Measurements from ENCODE around the gene ROMO1. TPM values are rescaled to one million over a fixed set of nuclear protein-coding genes. Genes with fewer than 3 reads are reported as not detected.
"Not testable (repeated sequence)": the region's sequence is repeated elsewhere in the genome, so short reads cannot be mapped to it uniquely, and the experiment has no call there.

The ROMO1 gene
- total RNA-seq, 4 donors from 2014 or later = 69.3 to 492 (median 171) TPM

DNA sequence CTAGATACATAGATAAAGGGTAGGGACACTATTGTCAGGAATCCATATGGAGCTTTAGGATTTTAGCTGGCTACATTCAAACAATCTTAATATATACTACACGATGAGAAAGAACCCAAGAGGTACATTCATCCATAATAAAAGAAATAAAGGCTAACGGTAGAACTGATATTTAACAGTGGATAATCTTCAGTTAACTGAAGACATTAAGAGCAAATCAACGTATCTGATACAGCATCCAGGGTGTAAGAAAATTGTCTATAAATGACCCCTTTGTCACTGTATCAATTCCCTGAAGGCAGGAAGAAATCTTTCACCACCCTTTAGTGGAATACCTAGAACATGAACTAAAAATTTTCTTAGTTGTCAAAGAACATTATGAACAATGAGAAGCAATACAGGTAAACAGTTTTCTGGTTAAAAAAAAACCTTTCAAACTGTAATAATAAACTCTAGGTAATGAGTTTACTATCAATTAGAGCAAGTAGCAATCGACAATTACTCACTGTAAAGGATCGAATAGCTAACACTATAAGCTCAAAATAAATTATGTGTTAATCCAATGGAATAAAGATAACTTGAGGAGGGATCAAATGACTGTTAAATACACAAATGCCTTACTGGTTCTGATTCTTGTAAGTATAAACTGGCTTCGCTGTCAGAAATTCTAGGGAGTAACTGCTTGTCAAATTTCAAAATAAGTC lies 11.8 kb downstream of the ROMO1 start:
- Histone ChIP-seq H3K9me3 (no peaks in the 10 kb centered on the region), H3K27ac (no peak overlapping the region), H3K27me3 (no peaks in the 10 kb centered on the region), H3K4me1 (peaks cover 0 to 8% of the 10 kb centered on the region in 2 donors), H3K36me3 (no peaks in the 10 kb centered on the region), H3K4me3 (no peak overlapping the region)
- DNase-seq = no peak
- TF ChIP-seq POLR2A (IDR thresholded peaks at IDR 0.05) = no peak
- TF ChIP-seq, protein P1, sequence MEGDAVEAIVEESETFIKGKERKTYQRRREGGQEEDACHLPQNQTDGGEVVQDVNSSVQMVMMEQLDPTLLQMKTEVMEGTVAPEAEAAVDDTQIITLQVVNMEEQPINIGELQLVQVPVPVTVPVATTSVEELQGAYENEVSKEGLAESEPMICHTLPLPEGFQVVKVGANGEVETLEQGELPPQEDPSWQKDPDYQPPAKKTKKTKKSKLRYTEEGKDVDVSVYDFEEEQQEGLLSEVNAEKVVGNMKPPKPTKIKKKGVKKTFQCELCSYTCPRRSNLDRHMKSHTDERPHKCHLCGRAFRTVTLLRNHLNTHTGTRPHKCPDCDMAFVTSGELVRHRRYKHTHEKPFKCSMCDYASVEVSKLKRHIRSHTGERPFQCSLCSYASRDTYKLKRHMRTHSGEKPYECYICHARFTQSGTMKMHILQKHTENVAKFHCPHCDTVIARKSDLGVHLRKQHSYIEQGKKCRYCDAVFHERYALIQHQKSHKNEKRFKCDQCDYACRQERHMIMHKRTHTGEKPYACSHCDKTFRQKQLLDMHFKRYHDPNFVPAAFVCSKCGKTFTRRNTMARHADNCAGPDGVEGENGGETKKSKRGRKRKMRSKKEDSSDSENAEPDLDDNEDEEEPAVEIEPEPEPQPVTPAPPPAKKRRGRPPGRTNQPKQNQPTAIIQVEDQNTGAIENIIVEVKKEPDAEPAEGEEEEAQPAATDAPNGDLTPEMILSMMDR (IDR thresholded peaks at IDR 0.05) = no peak
- intact Hi-C loops (cut with DNase I; ENCODE audit: low total_unique reads) = no loop called here

DNA sequence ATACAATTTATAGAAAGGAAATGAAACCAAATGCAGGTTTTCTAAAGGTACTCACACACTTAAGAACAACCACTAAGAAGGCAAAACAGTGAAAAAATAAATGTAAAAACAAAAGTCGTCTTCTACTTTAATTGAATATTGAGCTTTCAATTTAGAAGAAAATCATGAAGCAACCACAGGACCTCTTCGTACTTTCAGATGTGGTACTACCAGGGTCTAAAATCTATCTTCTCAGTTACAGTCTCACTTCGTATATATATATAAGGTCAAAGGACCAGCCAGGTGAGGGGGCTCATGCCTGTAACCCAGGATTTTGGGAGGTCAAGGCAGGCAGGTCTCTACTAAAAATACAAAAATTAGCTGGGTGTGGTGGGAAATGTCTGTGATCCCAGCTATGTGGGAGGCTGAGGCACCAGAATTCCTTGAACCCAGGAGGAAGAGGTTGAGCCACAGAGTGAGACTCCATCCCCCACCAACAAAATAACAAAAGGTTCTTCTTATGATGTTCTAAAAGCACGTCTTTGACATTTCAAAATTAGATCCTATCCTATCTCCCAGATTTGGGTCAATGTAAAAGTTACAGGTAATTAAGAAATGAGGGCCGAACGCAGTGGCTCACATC lies 12.5 kb downstream of the ROMO1 start:
- H3K36me3 ChIP-seq = no peaks in the 10 kb centered on the region
- intact Hi-C loops (cut with DNase I; ENCODE audit: low total_unique reads) = no loop called here

DNA sequence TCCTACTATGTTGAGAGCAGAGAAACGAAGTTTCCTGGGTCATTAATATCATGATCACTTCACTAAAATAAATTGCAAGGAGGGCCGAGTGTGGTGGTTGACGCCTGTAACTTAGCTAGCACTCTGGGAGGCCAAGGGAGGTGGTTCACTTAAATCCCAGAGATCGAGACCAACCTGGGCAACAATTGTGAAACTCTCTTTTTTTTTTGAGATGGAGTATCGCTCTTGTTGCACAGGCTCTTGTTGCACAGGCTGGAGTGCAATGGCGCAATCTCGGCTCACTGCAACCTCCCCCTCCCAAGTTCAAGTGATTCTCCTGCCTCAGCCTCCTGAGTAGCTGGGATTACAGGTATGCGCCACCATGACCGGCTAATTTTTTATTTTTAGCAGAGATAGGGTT lies 13.9 kb downstream of the ROMO1 start:
- H3K9me3 ChIP-seq; DNase-seq; intact Hi-C loops (cut with DNase I; ENCODE audit: low total_unique reads); H3K4me1 ChIP-seq; H3K27me3 ChIP-seq; H3K27ac ChIP-seq; H3K4me3 ChIP-seq; H3K36me3 ChIP-seq: not testable (repeated sequence)

More for the DNA sequence above, 12.5 kb downstream of the ROMO1 start:
- Histone ChIP-seq H3K4me1 (peaks cover 0 to 8% of the 10 kb centered on the region in 2 donors), H3K27me3 (no peaks in the 10 kb centered on the region), H3K4me3 (no peak overlapping the region), H3K27ac (no peak overlapping the region), H3K9me3 (no peaks in the 10 kb centered on the region)
- TF ChIP-seq, protein P1 (IDR thresholded peaks at IDR 0.05) = no peak
- TF ChIP-seq POLR2A (IDR thresholded peaks at IDR 0.05) = no peak
- no peak for DNase-seq

DNA sequence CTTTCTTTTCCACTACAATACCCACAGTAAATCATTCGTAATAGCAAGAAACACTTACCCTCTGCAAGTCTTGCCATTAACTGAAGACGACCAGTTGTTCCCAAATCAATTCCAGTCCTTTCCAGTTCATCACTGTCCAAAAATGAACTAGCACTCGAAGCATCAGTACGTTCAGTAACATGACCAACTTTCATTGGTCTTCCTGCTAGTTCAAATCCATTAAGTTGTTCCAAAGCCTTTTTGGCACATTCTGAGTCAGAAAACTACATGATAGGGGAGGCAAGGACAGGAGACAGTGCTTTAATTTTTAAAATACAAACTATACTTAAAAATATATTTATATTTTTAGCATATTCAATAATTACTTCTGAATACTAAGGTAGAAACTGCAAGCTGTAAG lies 14.9 kb downstream of the ROMO1 start:
- H3K4me3 ChIP-seq = no peak overlapping the region
- no peak for TF ChIP-seq POLR2A (IDR thresholded peaks at IDR 0.05)
- TF ChIP-seq, protein P1 (IDR thresholded peaks at IDR 0.05) = no peak
- no peaks in the 10 kb centered on the region for H3K9me3 ChIP-seq
- intact Hi-C loops (cut with DNase I; ENCODE audit: low total_unique reads) = no loop called here
- H3K4me1 ChIP-seq = peaks cover 0 to 8% of the 10 kb centered on the region in 2 donors
- no peaks in the 10 kb centered on the region for H3K27me3 ChIP-seq
- DNase-seq = no peak
- no peak overlapping the region for H3K27ac ChIP-seq
- no peaks in the 10 kb centered on the region for H3K36me3 ChIP-seq

DNA sequence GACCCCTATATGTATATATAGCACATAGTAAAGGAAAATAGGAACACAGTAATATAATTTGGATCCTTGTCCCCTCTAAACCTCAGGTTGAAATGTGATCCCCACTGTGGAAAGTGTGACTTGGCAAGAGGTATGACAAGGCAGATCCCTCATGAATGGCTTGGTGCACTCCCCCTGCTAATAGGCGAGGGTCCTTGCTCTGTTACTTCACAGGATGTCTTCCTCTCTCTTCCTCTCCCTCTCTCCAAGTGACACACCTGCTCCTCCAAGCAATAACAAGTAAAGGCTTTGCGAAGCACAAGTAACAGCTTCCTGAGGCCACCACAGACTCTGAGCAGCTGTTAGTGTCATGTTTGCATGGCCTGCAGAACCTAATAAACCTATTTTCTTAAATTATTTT lies 16.4 kb downstream of the ROMO1 start:
- no peaks in the 10 kb centered on the region for H3K4me1 ChIP-seq
- no peak overlapping the region for H3K4me3 ChIP-seq
- no peaks in the 10 kb centered on the region for H3K27me3 ChIP-seq
- TF ChIP-seq POLR2A (IDR thresholded peaks at IDR 0.05) = no peak
- TF ChIP-seq, protein P1 (IDR thresholded peaks at IDR 0.05) = no peak
- DNase-seq = no peak
- H3K27ac ChIP-seq = no peak overlapping the region
- H3K9me3 ChIP-seq = no peaks in the 10 kb centered on the region
- intact Hi-C loops (cut with DNase I; ENCODE audit: low total_unique reads) = no loop called here
- H3K36me3 ChIP-seq = no peaks in the 10 kb centered on the region
